A549 (cell line): ENCODE data around the gene LDLRAD4. TPM values are rescaled to one million over a fixed set of nuclear protein-coding genes. Genes with fewer than 3 reads are reported as not detected.

Source experiments
- ATAC-seq, 2 experiments: fragments of 200-7000 bp in 1 of 2; fragments of >200 bp in 1 of 2; cut with Nextera tagmentation in 1 of 2; cut with Tn5 transposase in 1 of 2; 3 replicates each; pipeline versions ENCODE4 v1.8.0 to v1.9.1; 2018 to 2020; ENCODE audit warnings: mild to moderate bottlenecking in 1 of 2, moderate library complexity in 1 of 2
- CTCF ChIA-PET: fragments of 300-600 bp; sonication (Branson Sonifier 250); formaldehyde crosslinking; extraction: SDS; loops from one replicate; lab custom pipeline; 2021; ENCODE audit warnings: antibody characterized with exemption, inconsistent platforms; lab: Yijun Ruan, JAX
- POLR2A ChIA-PET: fragments of 350-600 bp; formaldehyde crosslinking; extraction: SDS; loops from one replicate; lab custom pipeline; 2021; ENCODE audit warnings: antibody characterized with exemption, inconsistent platforms; lab: Yijun Ruan, JAX
- DNase-seq, 2 experiments: peaks; one replicate each; pipeline versions ENCODE4 v3.0.0 to v3.0.0-alpha.2; 2011 to 2016; ENCODE audit warnings: low read depth in 1 of 2, low spot score in 1 of 2
- FAIRE-seq: peaks from 2 replicates; lab custom pipeline; 2011; peaks lifted over from hg19 to GRCh38; lab: Jason Lieb, UNC
- H3K27ac ChIP-seq, 2 experiments: fragments of >200 bp; sonication (Bioruptor Twin); formaldehyde crosslinking; 3 replicates each; pipeline ENCODE4 v1.5.1; 2016 to 2017
- H3K4me1 ChIP-seq: fragments of >200 bp; sonication (Bioruptor Twin); formaldehyde crosslinking; 3 replicates; pipeline ENCODE4 v1.6.1; 2016
- H3K4me2 ChIP-seq: fragments of >200 bp; sonication (Bioruptor Twin); formaldehyde crosslinking; 3 replicates; pipeline ENCODE4 v1.6.1; 2016
- H3K4me3 ChIP-seq: fragments of >200 bp; sonication (Bioruptor Twin); formaldehyde crosslinking; 3 replicates; pipeline ENCODE4 v1.5.1; 2016
- H3K9me3 ChIP-seq: fragments of >200 bp; sonication (Bioruptor Twin); formaldehyde crosslinking; 3 replicates; pipeline ENCODE4 v1.6.1; 2016
- CBX8 ChIP-seq: fragments of 200-600 bp; sonication (generic); IDR thresholded peaks from 2 replicates; pipeline ENCODE4 v1.6.1; 2016
- CHD4 ChIP-seq: fragments of 200-600 bp; sonication (generic); IDR thresholded peaks from 2 replicates; pipeline ENCODE4 v1.6.1; 2016; ENCODE audit warnings: antibody characterized with exemption, mild to moderate bottlenecking, borderline replicate concordance
- EHF ChIP-seq: fragments of 250-450 bp; sonication (Bioruptor Pico); IDR thresholded peaks from 2 replicates; pipeline ENCODE4 v1.5.0; 2020; ENCODE audit warnings: mild to moderate bottlenecking
- EHMT2 ChIP-seq: fragments of 200-600 bp; sonication (generic); IDR thresholded peaks from 2 replicates; pipeline ENCODE4 v1.6.1; 2016; ENCODE audit warnings: antibody characterized with exemption, low read depth, mild to moderate bottlenecking, moderate library complexity
- EP300 ChIP-seq, 2 experiments: fragments of >200 bp; sonication (Bioruptor Twin); formaldehyde crosslinking; IDR thresholded peaks; 2 replicates in 1 of 2; 3 replicates in 1 of 2; pipeline ENCODE4 v1.6.1; 2016 to 2017
- ESRRA ChIP-seq: fragments of 150-350 bp; IDR thresholded peaks from 2 replicates; pipeline ENCODE4 v1.6.1; 2014; ENCODE audit warnings: mild to moderate bottlenecking, low read length, borderline replicate concordance
- FOSB ChIP-seq: fragments of 250-450 bp; sonication (Bioruptor Pico); IDR thresholded peaks from 2 replicates; pipeline ENCODE4 v1.5.0; 2020; ENCODE audit warnings: mild to moderate bottlenecking, moderate library complexity
- HES2 ChIP-seq: fragments of >200 bp; sonication (Bioruptor Twin); formaldehyde crosslinking; IDR thresholded peaks from 2 replicates; pipeline ENCODE4 v1.6.1; 2016
- JUN ChIP-seq, 2 experiments: fragments of >200 bp; sonication (Bioruptor Twin); formaldehyde crosslinking; IDR thresholded peaks; 2 replicates in 1 of 2; 3 replicates in 1 of 2; pipeline ENCODE4 v1.6.1; 2016 to 2017
- JUNB ChIP-seq: fragments of >200 bp; sonication (Bioruptor Twin); formaldehyde crosslinking; IDR thresholded peaks from 2 replicates; pipeline ENCODE4 v1.6.1; 2016
- MAFK ChIP-seq: fragments of 450-650 bp; IDR thresholded peaks from 2 replicates; pipeline ENCODE4 v1.6.1; 2014; ENCODE audit not compliant: partially characterized antibody
- MYC ChIP-seq: IDR thresholded peaks from 2 replicates; pipeline ENCODE4 v1.6.1; 2012; ENCODE audit warnings: mild to moderate bottlenecking, inconsistent platforms, low read length, improper control_type of control experiment, borderline replicate concordance
- POLR2A ChIP-seq: IDR thresholded peaks from 2 replicates; pipeline ENCODE4 v1.6.1; 2012; ENCODE audit warnings: mild to moderate bottlenecking, low read length
- POLR2AphosphoS2 ChIP-seq: conservative IDR thresholded peaks from 2 replicates; pipeline ENCODE4 v1.6.1; 2012; ENCODE audit warnings: low read length, improper control_type of control experiment, inconsistent platforms
- RAD21 ChIP-seq, 2 experiments: fragments of >200 bp in 1 of 2; sonication (Bioruptor Twin) in 1 of 2; formaldehyde crosslinking in 1 of 2; IDR thresholded peaks in 1 of 2; conservative IDR thresholded peaks in 1 of 2; 2 replicates in 1 of 2; 3 replicates in 1 of 2; pipeline ENCODE4 v1.6.1; 2012 to 2018; ENCODE audit warnings: inconsistent platforms in 1 of 2
- REST ChIP-seq: fragments of 200-600 bp; sonication (generic); IDR thresholded peaks from 2 replicates; pipeline ENCODE4 v1.6.1; 2016; ENCODE audit warnings: antibody characterized with exemption, mild to moderate bottlenecking, moderate library complexity
- RFX5 ChIP-seq: fragments of 450-650 bp; IDR thresholded peaks from 2 replicates; pipeline ENCODE4 v1.7.1; 2014; ENCODE audit warnings: antibody characterized with exemption, mild to moderate bottlenecking, moderate library complexity
- TFCP2L1 ChIP-seq: fragments of 250-450 bp; sonication (Bioruptor Pico); IDR thresholded peaks from 2 replicates; pipeline ENCODE4 v1.5.0; 2021; ENCODE audit warnings: mild to moderate bottlenecking
- USF2 ChIP-seq: fragments of 450-650 bp; IDR thresholded peaks from 2 replicates; pipeline ENCODE4 v1.6.1; 2014; ENCODE audit warnings: antibody characterized with exemption
- ZFP36 ChIP-seq: fragments of 450-650 bp; IDR thresholded peaks from 2 replicates; pipeline ENCODE4 v1.6.1; 2014; ENCODE audit warnings: borderline replicate concordance; ENCODE audit not compliant: partially characterized antibody
- WGBS: methylation state at CpG from one replicate; pipeline ENCODE4 v1.1.6; 2017; ENCODE audit errors: missing lambda C conversion rate; 5-methylcytosine and 5-hydroxymethylcytosine counted together
- polyA plus RNA-seq, 4 experiments: library from polyadenylated mRNA; depleted of rRNA in 3 of 4; stranded (reverse); fragments of >200 nt; fragmentation: RNase III in 1 of 4; extraction: RNeasy Plus Mini Kit Qiagen cat#74134 plus additional on column Dnase treatment in 1 of 4; gene quantifications; 2 replicates in 3 of 4; 3 replicates in 1 of 4; pipeline ENCODE4 v1.2.3, GENCODE V29; 2011 to 2017
- TF ChIP-seq, protein P1 (sequence below): IDR thresholded peaks from 2 replicates; pipeline ENCODE4 v1.6.1; 2012

LDLRAD4 gene
- polyA plus RNA-seq, 2 of the 4 experiments (the other 2 are of a cell fraction) = 5.2 to 7.6 TPM

DNA sequence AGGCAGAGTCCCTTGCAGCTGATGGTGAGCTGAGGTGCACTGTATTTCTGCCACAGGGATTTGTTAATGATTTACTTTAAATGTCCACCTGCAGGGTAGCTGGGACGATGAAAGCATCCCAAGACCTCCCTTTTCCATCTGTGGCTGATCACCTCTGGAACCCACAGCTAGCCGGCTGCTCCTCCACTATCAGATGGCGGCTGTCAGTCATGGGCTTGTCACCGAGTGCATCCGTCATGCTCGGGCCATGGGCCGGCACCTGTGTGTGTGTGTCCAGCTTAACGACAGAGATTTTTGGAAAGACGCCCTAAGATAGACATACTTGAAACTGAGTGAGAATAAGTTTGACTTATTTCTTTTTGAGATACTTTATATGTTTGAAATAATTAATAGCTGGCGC is 272.6 kb downstream of the LDLRAD4 start:
- 91% methylated on average over 9 of the region's 10 CpGs for WGBS
- Histone ChIP-seq H3K27ac (no peak overlapping the region), H3K4me3 (no peak overlapping the region)
- ATAC-seq = no peak
- TF ChIP-seq POLR2A (no peak), JUN (IDR thresholded peaks at IDR 0.05) (no peak), EHMT2 (no peak), RAD21 (conservative IDR thresholded peaks at IDR 0.05 in 1 of 2, IDR thresholded peaks at IDR 0.05 in 1 of 2) (no peak), TFCP2L1 (CRISPR knock-in tag) (no peak), CHD4 (no peak), ESRRA (no peak), MYC (no peak), RFX5 (no peak), CBX8 (no peak), EHF (CRISPR knock-in tag) (no peak), MAFK (no peak), HES2 (no peak), USF2 (no peak), REST (no peak), JUNB (no peak), POLR2AphosphoS2 (no peak), FOSB (CRISPR knock-in tag) (no peak)
- TF ChIP-seq, protein P1, sequence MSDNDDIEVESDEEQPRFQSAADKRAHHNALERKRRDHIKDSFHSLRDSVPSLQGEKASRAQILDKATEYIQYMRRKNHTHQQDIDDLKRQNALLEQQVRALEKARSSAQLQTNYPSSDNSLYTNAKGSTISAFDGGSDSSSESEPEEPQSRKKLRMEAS = no peak
- TF ChIP-seq, all 56 proteins: peak for 0
- CTCF ChIA-PET = interaction anchor here (1.8 kb wide), 1 partner anchor 275 kb away, joined by 4 read pairs; no protein-coding TSS in a partner anchor
- Histone ChIP-seq H3K4me2 (no peak overlapping the region), H3K4me1 (peaks cover 5% of the 10 kb centered on the region; the same call in 1 of the 3 replicates), H3K9me3 (no peaks in the 10 kb centered on the region)
- DNase-seq = no peak
- no peak for FAIRE-seq
- POLR2A ChIA-PET = no interaction called here

GRCh38 chr18:13492314-13492713 is 273.8 kb downstream of the LDLRAD4 start:
- no peak for FAIRE-seq
- no peaks in the 10 kb centered on the region for H3K9me3 ChIP-seq
- no peak overlapping the region for H3K4me3 ChIP-seq
- WGBS = 67% methylated on average over 3 of the region's 9 CpGs
- H3K27ac ChIP-seq = no peak overlapping the region
- H3K4me2 ChIP-seq = no peak overlapping the region
- no peak for DNase-seq
- CTCF ChIA-PET = interaction anchor here (1.8 kb wide), 1 partner anchor 276 kb away, joined by 4 read pairs; no protein-coding TSS in a partner anchor
- no peak for ATAC-seq
- POLR2A ChIA-PET = no interaction called here
- H3K4me1 ChIP-seq = peaks cover 5% of the 10 kb centered on the region; the same call in 1 of the 3 replicates
- no peak for TF ChIP-seq EP300 (IDR thresholded peaks at IDR 0.05)
- no peak for TF ChIP-seq ZFP36
- no peak for TF ChIP-seq ESRRA
- TF ChIP-seq EHF (CRISPR knock-in tag) = no peak
- TF ChIP-seq POLR2AphosphoS2 = no peak
